Neural progenitor cell (in vitro differentiated cells): Measurements from ENCODE around the gene GGA1. TPM values are rescaled to one million over a fixed set of nuclear protein-coding genes. Genes with fewer than 3 reads are reported as not detected.
A peak's percentile ranks its signal among the peaks of the same experiment; 100 is the strongest.
"Not testable (repeated sequence)": the region's sequence is repeated elsewhere in the genome, so short reads cannot be mapped to it uniquely, and the experiment has no call there.

Experiments
- DNase-seq: peaks from one replicate; pipeline ENCODE4 v3.0.0-alpha.2; 2016; ENCODE audit warnings: low spot score
- H2AFZ ChIP-seq: fragments of 200-600 bp; sonication (generic); replicated peaks from 2 replicates; pipeline ENCODE4 v1.6.1; 2016; ENCODE audit warnings: antibody characterized with exemption
- H3F3A ChIP-seq: fragments of 200-600 bp; sonication (generic); 2 replicates; pipeline ENCODE4 v1.6.1; 2016; ENCODE audit warnings: antibody characterized with exemption, low read depth
- H3K27ac ChIP-seq: fragments of 200-600 bp; sonication (generic); 2 replicates; pipeline ENCODE4 v1.5.1; 2016; ENCODE audit warnings: mild to moderate bottlenecking
- H3K27me3 ChIP-seq: fragments of 200-600 bp; sonication (generic); 2 replicates; pipeline ENCODE4 v1.6.1; 2016; ENCODE audit warnings: mild to moderate bottlenecking, moderate library complexity
- H3K36me3 ChIP-seq: fragments of 200-600 bp; sonication (generic); 2 replicates; pipeline ENCODE4 v1.5.1; 2016
- H3K4me1 ChIP-seq: fragments of 200-600 bp; sonication (generic); 2 replicates; pipeline ENCODE4 v1.6.1; 2016; ENCODE audit warnings: mixed run types
- H3K4me2 ChIP-seq: fragments of 200-600 bp; sonication (generic); 2 replicates; pipeline ENCODE4 v1.6.1; 2016
- H3K4me3 ChIP-seq: fragments of 200-600 bp; sonication (generic); 2 replicates; pipeline ENCODE4 v1.5.1; 2016
- H3K79me2 ChIP-seq: fragments of 200-600 bp; sonication (generic); 2 replicates; pipeline ENCODE4 v1.6.1; 2016; ENCODE audit warnings: low read depth
- H3K9ac ChIP-seq: fragments of 200-600 bp; sonication (generic); 2 replicates; pipeline ENCODE4 v1.6.1; 2016
- H3K9me3 ChIP-seq: fragments of 200-600 bp; sonication (generic); 2 replicates; pipeline ENCODE4 v1.5.1; 2016; ENCODE audit warnings: low read depth
- H4K20me1 ChIP-seq: fragments of 200-600 bp; sonication (generic); 2 replicates; pipeline ENCODE4 v1.6.1; 2016; ENCODE audit warnings: low read depth
- H3K27ac Mint-ChIP-seq: 3 replicates; pipeline ENCODE4 v1.8.0; 2021; ENCODE audit warnings: mixed read lengths
- H3K27me3 Mint-ChIP-seq: 2 replicates; pipeline ENCODE4 v1.8.0; 2022; ENCODE audit warnings: low read depth, mild to moderate bottlenecking, inconsistent platforms, moderate library complexity, mixed read lengths; ENCODE audit not compliant: insufficient read depth
- H3K36me3 Mint-ChIP-seq: 3 replicates; pipeline ENCODE4 v1.8.0; 2021; ENCODE audit warnings: mixed read lengths
- H3K4me1 Mint-ChIP-seq: 3 replicates; pipeline ENCODE4 v1.8.0; 2021; ENCODE audit warnings: mixed read lengths
- H3K4me3 Mint-ChIP-seq: 3 replicates; pipeline ENCODE4 v1.8.0; 2021; ENCODE audit warnings: mild to moderate bottlenecking, moderate library complexity, mixed read lengths
- H3K9me3 Mint-ChIP-seq: 3 replicates; pipeline ENCODE4 v1.8.0; 2020; ENCODE audit warnings: mixed read lengths
- CTCF ChIP-seq: fragments of 200-600 bp; sonication (generic); IDR thresholded peaks from 2 replicates; pipeline ENCODE4 v1.5.1; 2017; ENCODE audit warnings: antibody characterized with exemption, mild to moderate bottlenecking
- EZH2 ChIP-seq: fragments of 200-600 bp; sonication (generic); IDR thresholded peaks from 2 replicates; pipeline ENCODE4 v1.6.1; 2017; ENCODE audit warnings: antibody characterized with exemption, mild to moderate bottlenecking, moderate library complexity
- EZH2phosphoT487 ChIP-seq: fragments of 200-600 bp; sonication (generic); IDR thresholded peaks from 2 replicates; pipeline ENCODE4 v1.6.1; 2017; ENCODE audit warnings: antibody characterized with exemption
- total RNA-seq: library from RNA; depleted of rRNA; stranded (reverse); fragments of >200 nt; gene quantifications from 2 replicates; pipeline ENCODE4 v1.2.3, GENCODE V29; 2015; ENCODE audit warnings: low replicate concordance

Gene GGA1
- total RNA-seq, 1 donor from 2014 or later: 62.3 TPM

DNA sequence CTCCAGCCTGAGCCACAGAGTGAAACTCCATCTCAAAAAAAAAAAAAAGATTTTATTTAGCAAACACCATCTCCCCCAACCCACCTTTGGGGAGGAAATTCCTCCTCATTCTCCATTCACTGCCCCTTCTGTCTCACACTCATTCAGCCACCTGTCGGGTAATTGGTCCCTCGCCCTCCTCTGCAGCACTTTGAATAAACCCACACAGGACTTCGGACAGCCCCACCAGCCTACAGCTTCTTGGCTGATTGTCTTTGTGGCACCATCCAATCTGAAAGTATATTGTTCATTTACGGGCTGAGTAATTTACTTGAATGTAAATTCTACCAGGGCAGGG lies 7.5 kb upstream of the GGA1 start:
- Mint-ChIP-seq H3K4me3 (no peak overlapping the region), H3K9me3 (no peaks in the 10 kb centered on the region), H3K27ac (no peak overlapping the region), H3K27me3 (peaks cover 26% of the 10 kb centered on the region), H3K36me3 (no peaks in the 10 kb centered on the region), H3K4me1 (peaks cover 8% of the 10 kb centered on the region)
- peak overlapping the region; percentile 25 for H3K4me3 ChIP-seq
- peak overlapping the region; percentile 73 for H3K4me2 ChIP-seq
- H3K27ac ChIP-seq: no peak overlapping the region
- H3K9ac ChIP-seq: no peak overlapping the region
- H3F3A ChIP-seq: peaks cover 9% of the 10 kb centered on the region
- H4K20me1 ChIP-seq: no peaks in the 10 kb centered on the region
- H3K4me1 ChIP-seq: peaks cover 8% of the 10 kb centered on the region
- no peak for DNase-seq
- peak overlapping the region; percentile 83 for H2AFZ ChIP-seq
- TF ChIP-seq CTCF: no peak
- TF ChIP-seq EZH2phosphoT487: no peak
- TF ChIP-seq EZH2: no peak
- H3K36me3 ChIP-seq: no peaks in the 10 kb centered on the region
- no peaks in the 10 kb centered on the region for H3K27me3 ChIP-seq
- H3K9me3 ChIP-seq: no peaks in the 10 kb centered on the region
- no peaks in the 10 kb centered on the region for H3K79me2 ChIP-seq

DNA sequence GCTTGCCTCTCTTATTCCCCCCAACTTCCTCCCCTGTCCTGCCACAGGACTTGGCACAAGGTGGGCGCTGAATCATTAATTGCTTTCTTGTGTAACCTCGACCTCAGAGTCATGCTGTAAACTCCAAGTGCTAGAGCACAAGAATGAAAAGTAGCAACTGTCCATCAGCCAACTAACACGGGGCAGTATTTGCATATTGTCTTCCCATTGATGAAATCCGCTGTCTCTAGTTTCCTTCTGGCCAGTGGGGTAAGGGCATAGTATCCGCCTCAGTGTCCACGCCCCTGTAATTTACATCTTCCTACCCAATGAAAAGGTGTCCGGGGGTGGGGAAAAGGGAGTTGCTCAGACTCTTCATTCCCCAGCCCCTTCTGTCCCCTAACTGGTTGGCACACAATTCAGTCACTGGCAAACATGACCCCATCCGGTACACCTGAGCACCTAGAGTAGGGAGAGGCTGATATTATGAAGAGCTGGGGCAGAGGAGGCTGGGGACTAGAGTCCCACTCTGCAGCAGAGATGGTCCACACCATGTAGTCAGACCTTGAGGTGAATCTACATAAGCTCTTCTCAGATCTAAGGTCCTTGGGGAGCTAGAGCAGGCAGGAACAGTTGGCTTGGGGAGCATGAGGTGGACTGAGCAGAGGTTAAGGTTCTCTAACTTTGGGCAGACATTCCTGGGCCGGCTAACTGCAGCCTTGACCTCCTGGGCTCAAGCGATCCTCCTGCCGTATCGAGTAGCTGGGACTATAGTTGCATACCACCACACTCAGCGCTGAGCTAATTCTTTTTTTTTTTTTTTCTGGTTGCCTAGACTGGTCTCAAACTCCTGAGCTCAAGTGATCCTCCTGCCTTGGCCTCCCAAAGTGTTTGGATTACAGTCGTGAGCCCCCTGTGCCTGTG lies 6.8 kb upstream of the GGA1 start:
- Histone ChIP-seq H3K36me3 (no peaks in the 10 kb centered on the region), H3K27ac (no peak overlapping the region), H3K9ac (no peak overlapping the region), H3K9me3 (no peaks in the 10 kb centered on the region), H3K79me2 (no peaks in the 10 kb centered on the region), H3K4me3 (peak overlapping the region; percentile 25), H4K20me1 (no peaks in the 10 kb centered on the region), H3F3A (peaks cover 11% of the 10 kb centered on the region), H3K4me1 (peaks cover 10% of the 10 kb centered on the region), H2AFZ (peak overlapping the region; percentile 83), H3K27me3 (no peaks in the 10 kb centered on the region), H3K4me2 (peak overlapping the region; percentile 73)
- no peak overlapping the region for H3K4me3 Mint-ChIP-seq
- no peaks in the 10 kb centered on the region for H3K36me3 Mint-ChIP-seq
- H3K27ac Mint-ChIP-seq: no peak overlapping the region
- H3K27me3 Mint-ChIP-seq: peaks cover 23% of the 10 kb centered on the region
- peaks cover 8% of the 10 kb centered on the region for H3K4me1 Mint-ChIP-seq
- TF ChIP-seq CTCF (no peak), EZH2 (no peak), EZH2phosphoT487 (no peak)
- no peaks in the 10 kb centered on the region for H3K9me3 Mint-ChIP-seq
- peak; percentile 85 for DNase-seq

- H3K36me3 Mint-ChIP-seq, H3K9ac ChIP-seq, H3K27ac Mint-ChIP-seq, H3K79me2 ChIP-seq, H3K27ac ChIP-seq, H3K9me3 Mint-ChIP-seq, H2AFZ ChIP-seq, DNase-seq, H3K27me3 ChIP-seq, H4K20me1 ChIP-seq, H3K4me3 Mint-ChIP-seq, H3K4me3 ChIP-seq, H3K9me3 ChIP-seq, H3K4me2 ChIP-seq, H3K36me3 ChIP-seq: not testable (repeated sequence)
- H3K27me3 Mint-ChIP-seq: peaks cover 23% of the 10 kb centered on the region
- H3K4me1 Mint-ChIP-seq: peaks cover 11% of the 10 kb centered on the region
- peaks cover 21% of the 10 kb centered on the region for H3F3A ChIP-seq
- H3K4me1 ChIP-seq: peaks cover 12% of the 10 kb centered on the region
Measured at GRCh38 chr22:37602546-37603277, 5.9 kb upstream of the GGA1 start.

GRCh38 chr22:37604074-37604473 lies 4.6 kb upstream of the GGA1 start:
- no peak overlapping the region for H3K27ac Mint-ChIP-seq
- no peaks in the 10 kb centered on the region for H3K36me3 ChIP-seq
- H3K4me3 ChIP-seq: no peak overlapping the region
- peaks cover 23% of the 10 kb centered on the region for H3K27me3 Mint-ChIP-seq
- no peak overlapping the region for H3K27ac ChIP-seq
- H3K9ac ChIP-seq: no peak overlapping the region
- no peaks in the 10 kb centered on the region for H3K79me2 ChIP-seq
- no peaks in the 10 kb centered on the region for H3K9me3 ChIP-seq
- H3K9me3 Mint-ChIP-seq: no peaks in the 10 kb centered on the region
- no peak overlapping the region for H3K4me3 Mint-ChIP-seq
- H3F3A ChIP-seq: peaks cover 34% of the 10 kb centered on the region
- no peak for TF ChIP-seq EZH2
- no peak for TF ChIP-seq CTCF
- no peak for TF ChIP-seq EZH2phosphoT487
- peaks cover 17% of the 10 kb centered on the region for H3K4me1 Mint-ChIP-seq
- H4K20me1 ChIP-seq: peaks cover under 1% of the 10 kb centered on the region
- no peak for DNase-seq
- no peaks in the 10 kb centered on the region for H3K27me3 ChIP-seq
- H3K4me1 ChIP-seq: peaks cover 12% of the 10 kb centered on the region
- H3K36me3 Mint-ChIP-seq: no peaks in the 10 kb centered on the region
- H3K4me2 ChIP-seq: no peak overlapping the region
- H2AFZ ChIP-seq: no peak overlapping the region
